ENCODE measurements around the gene CYTH4. TPM values are rescaled to one million over a fixed set of nuclear protein-coding genes. Genes with fewer than 3 reads are reported as not detected.

CYTH4 gene
- total RNA-seq, 3 donors from 2014 or later, result 8.7 to 13.3 (median 11.6) TPM

DNA sequence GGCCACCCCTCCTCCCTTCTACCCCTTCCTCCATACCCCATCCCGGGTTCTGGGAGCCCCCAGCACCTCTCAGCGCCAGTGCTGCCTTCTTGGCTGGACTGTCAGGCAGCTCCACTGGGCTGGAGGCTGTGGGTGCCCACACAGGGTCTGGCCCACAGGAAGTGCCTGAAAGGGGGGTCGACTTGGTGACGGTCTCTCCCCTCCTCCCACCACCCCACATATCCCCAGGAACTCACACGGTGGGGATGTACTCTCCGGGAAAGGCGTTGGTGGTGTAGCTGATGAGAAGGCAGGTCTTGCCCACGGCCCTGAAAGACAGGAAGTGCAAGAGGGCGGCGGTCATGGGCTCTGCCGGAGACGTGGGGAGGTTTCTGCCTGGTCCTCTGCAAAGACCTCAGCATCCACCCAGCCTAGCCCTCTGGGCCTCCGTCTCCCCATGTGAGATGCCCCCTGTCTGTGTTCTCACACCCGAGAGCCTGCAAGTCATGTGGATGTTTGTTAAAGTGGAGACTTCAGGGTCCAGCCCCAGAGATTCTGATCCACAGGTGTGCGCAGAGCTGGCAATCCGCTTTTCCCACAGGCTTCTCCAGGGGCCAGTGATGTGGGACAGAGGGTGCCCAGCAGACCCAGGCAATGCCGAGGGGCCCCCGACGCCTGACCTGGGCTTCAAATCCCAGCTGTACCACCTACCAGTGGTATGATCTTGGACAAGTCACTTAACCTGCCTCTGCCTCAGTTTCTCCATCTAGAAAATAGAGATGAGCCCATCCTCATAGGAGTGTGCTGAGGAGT lies 40.8 kb upstream of the CYTH4 start:
- H3K9me3 ChIP-seq, result no peaks in the 10 kb centered on the region
- DNase-seq (peak in 2 of 3 donors; percentile 43 to 77), ATAC-seq (peak; percentile 8)
- H3K4me3 ChIP-seq, result no peak overlapping the region
- H3K36me3 ChIP-seq (ENCODE audit: low read depth), result no peaks in the 10 kb centered on the region
- intact Hi-C loops (cut with DNase I, micrococcal nuclease), result no loop called here
- TF ChIP-seq, protein P1, sequence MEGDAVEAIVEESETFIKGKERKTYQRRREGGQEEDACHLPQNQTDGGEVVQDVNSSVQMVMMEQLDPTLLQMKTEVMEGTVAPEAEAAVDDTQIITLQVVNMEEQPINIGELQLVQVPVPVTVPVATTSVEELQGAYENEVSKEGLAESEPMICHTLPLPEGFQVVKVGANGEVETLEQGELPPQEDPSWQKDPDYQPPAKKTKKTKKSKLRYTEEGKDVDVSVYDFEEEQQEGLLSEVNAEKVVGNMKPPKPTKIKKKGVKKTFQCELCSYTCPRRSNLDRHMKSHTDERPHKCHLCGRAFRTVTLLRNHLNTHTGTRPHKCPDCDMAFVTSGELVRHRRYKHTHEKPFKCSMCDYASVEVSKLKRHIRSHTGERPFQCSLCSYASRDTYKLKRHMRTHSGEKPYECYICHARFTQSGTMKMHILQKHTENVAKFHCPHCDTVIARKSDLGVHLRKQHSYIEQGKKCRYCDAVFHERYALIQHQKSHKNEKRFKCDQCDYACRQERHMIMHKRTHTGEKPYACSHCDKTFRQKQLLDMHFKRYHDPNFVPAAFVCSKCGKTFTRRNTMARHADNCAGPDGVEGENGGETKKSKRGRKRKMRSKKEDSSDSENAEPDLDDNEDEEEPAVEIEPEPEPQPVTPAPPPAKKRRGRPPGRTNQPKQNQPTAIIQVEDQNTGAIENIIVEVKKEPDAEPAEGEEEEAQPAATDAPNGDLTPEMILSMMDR (IDR thresholded peaks at IDR 0.05), result no peak
- H3K4me1 ChIP-seq (ENCODE audit: low read depth), result peaks cover 6% of the 10 kb centered on the region

DNA sequence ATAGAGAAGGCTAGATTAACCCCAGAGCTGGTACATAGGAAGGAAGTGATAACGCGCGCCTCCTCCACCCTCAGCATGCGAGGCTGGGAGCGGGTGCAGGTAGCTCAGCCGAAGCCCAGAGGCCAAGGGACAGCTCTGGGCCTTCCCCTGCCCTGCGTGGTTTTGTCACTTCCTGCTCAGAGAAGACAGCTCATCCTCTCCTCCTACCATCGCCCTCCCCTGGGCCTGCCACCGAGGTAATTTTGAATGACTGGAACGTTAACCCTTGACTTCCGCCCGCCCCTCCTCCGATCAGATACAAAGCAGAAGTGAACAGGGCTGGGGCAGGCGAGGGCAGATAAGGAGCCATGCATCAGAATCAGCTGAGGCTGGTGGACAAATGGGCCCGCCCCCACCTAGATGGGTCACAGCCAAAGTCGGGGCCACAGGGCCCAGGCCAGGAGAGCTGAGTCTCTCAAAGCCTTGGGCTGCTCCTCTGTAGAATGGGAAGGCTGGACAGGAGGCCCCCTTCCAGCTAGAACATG lies 39.9 kb upstream of the CYTH4 start:
- intact Hi-C loops (cut with DNase I, micrococcal nuclease), result no loop called here
- TF ChIP-seq, protein P1 (IDR thresholded peaks at IDR 0.05), result no peak
- peaks cover 6% of the 10 kb centered on the region for H3K4me1 ChIP-seq (ENCODE audit: low read depth)

DNA sequence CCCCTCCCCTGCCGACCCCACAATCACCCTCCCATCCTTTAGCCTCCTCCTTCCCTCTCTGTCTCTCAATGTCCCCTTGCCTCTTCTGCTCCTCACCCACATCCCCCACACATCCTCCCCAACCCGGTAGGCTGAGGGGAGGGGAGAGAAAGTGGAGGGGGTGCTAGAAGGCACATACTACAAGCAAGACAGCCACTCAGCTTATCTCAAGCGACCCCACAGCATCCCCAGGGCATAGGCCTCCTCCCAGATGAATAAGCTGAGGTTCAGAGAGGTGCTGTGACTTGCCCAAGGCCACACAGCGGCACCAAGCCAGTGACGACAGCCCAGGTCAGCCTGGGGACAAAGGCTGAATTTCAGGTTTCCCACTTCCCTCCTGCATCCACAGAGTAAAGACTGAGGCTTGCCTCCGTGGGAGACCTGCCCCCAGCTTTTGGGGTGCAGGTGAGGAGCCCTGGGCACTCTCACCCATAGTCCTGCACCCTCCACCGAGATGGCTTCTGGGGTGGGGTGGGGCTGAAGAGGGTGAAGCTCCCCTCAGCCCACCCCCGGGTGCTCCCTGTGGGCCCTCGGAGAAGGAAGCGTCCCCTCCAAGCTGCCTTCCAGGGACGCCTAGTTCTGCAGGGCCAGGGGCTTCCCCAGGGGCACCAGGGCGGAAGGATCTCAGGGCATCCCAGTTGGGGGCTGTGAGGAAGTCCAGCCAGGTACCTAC lies 38.8 kb upstream of the CYTH4 start:
- intact Hi-C loops (cut with DNase I, micrococcal nuclease), result no loop called here
- ATAC-seq (peak; percentile 4), DNase-seq (peak in 1 of 3 donors; percentile 43)
- Histone ChIP-seq H3K4me3 (peak overlapping the region; percentile 2), H3K36me3 (ENCODE audit: low read depth) (no peaks in the 10 kb centered on the region), H3K9me3 (no peaks in the 10 kb centered on the region), H3K4me1 (ENCODE audit: low read depth) (peaks cover 6% of the 10 kb centered on the region)
- TF ChIP-seq, protein P1 (IDR thresholded peaks at IDR 0.05), result no peak

More for the DNA sequence above, 39.9 kb upstream of the CYTH4 start:
- Histone ChIP-seq H3K4me3 (no peak overlapping the region), H3K36me3 (ENCODE audit: low read depth) (no peaks in the 10 kb centered on the region), H3K9me3 (no peaks in the 10 kb centered on the region)
- peak; percentile 73 for ATAC-seq
- DNase-seq, result peak; percentile 69 to 92 (median 69)

DNA sequence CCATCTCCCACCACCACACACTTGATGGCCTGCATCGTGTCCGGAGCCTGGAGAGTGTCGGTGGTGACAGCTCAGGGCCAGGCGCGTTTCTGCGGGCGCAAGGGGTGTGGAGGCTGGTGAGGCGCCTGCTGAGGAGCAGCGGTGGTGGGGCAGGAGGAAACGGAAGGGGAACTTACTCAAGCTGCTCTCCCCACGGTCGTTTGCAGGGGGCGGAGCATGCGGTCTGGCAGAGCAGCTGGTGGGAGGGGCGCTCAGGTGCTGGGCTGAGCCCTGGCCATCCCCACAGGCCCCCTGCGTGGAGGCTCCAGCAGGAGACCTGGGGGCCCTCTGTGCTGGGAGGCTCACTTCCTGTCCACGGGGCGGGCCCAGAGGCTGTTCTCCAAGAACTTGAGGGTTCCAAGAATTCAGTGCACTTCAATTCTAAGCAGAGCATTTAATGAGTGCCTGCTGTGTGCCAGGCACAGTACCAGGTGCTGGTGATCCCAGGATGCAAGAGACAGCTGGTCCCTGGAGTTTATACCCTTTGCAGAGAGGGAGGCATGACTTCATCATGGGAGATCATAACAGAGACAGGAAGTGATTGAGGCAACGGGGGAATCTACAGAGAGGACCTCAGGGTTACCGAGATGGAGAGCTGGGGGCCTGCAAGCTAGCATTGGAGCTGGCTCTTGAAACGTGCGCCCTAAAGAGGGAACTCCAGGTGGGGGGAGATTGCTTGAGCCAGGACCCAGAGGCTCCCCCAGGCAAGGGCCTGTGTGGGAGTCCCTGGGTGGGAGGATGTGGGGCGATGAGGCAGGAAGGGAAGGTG lies 38.0 kb upstream of the CYTH4 start, which contains the start of gene RAC2:
RAC2 (minus strand) TSS at position 156 of the 808 bp plus-strand sequence; CDS start at position 35, 121 bp downstream.
- Histone ChIP-seq H3K4me3 (peak within 1 kb of the TSS; percentile 2), H3K4me1 (ENCODE audit: low read depth) (peaks cover 6% of the 10 kb centered on the region), H3K9me3 (no peaks in the 10 kb centered on the region), H3K36me3 (ENCODE audit: low read depth) (no peaks in the 10 kb centered on the region)
- peak; percentile 85 to 96 (median 91) for DNase-seq
- ATAC-seq, result peak; percentile 83
- intact Hi-C loops (cut with DNase I, micrococcal nuclease), result no loop called here
- TF ChIP-seq, protein P1 (IDR thresholded peaks at IDR 0.05), result no peak
